SU-DHL-6 (cell line): ENCODE measurements around the gene TAX1BP3.

Experiments used
- CTCF ChIP-seq: fragments of 200-600 bp; sonication (generic); IDR thresholded peaks from one replicate; pipeline ENCODE4 v1.5.1; 2017; ENCODE audit warnings: antibody characterized with exemption, mild to moderate bottlenecking, low read length, moderate library complexity; ENCODE audit not compliant: insufficient read depth, poor library complexity, severe bottlenecking
- EZH2phosphoT487 ChIP-seq: fragments of 200-600 bp; sonication (generic), shearing (Covaris generic); conservative IDR thresholded peaks from 2 replicates; pipeline ENCODE4 v1.6.1; 2018; ENCODE audit warnings: mild to moderate bottlenecking, antibody characterized with exemption, low read length, moderate library complexity, mixed read lengths

- TF ChIP-seq CTCF: no peak
- no peak for TF ChIP-seq EZH2phosphoT487
Observed at GRCh38 chr17:3672571-3672970, 4.2 kb upstream of the TAX1BP3 start.
